Activated CD4-positive, alpha-beta T cell treated with anti-CD3 and anti-CD28 coated beads, Interleukin-2, amount 50 U/mL, for 4 hours (primary cell): ENCODE data around the gene ROCK1.
"Not testable (repeated sequence)": the region's sequence is repeated elsewhere in the genome, so short reads cannot be mapped to it uniquely, and the experiment has no call there.

ENCODE experiments used
- DNase-seq, 2 experiments: peaks; one replicate each; pipeline ENCODE4 v3.0.0-alpha.2; 2020

Gene ROCK1

DNA sequence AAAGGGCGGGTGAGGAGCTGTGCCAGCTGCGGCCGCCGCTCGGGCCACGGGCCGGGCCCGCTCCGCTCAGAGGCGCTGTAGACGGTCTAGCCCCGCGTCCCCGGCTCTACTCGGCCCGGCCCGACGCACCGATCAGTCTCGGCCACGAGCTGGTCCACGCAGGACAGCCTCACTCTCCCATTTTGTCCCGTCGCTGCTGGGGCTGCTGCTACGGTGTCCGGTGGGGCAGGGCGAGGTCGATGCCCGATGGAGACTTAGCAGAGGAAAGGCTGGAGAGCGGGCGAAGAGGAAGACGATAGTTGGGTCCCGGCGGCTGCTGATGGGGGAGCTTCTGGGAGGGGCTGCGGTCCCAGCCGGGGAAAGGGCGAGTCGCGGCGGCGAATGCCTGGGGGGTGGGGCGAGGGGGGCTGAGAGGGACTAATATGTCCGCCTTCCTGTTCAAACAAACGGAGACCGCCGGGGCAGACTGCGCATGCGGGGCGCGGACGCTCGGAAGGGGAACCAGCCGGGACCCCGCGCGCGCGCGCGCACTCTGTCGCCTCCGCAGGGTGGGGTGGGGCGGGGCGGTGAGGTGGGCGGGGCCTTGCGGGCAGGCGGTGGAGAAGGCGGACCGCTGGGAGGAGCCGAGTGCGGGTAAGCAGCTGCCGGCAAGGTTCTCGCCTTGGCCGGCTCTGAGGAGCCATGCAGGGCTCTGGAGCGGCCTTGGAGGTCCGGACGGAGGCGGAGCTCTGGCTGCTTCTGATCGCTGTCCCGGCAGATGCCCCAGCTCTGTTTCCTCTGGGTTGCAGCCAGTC lies at the start of gene ROCK1:
TSS of gene ROCK1 (minus strand) at position 468 of the 794 bp plus-strand sequence. CDS start 903 bp downstream, outside the sequence.
- peak; percentile 99 for DNase-seq

DNA sequence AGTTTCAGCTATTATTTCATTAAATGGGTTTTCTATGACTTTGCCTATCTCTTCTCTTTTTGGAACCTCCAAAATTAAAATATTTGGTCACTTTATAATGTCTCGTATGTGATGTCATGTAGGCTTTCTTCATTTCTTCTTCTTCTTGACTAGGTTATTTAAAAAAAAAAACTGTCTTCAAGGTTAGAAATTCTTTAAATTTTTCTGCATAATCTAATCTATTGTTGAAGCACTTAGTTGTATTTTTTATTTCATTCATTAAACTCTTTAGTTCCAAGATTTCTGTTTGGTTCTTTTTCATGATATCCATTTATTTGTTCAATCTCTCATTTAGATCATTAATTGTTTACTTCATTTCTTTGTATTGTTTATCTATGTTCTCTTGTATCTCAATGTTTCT lies 43.8 kb upstream of the ROCK1 start:
- no peak for DNase-seq

DNA sequence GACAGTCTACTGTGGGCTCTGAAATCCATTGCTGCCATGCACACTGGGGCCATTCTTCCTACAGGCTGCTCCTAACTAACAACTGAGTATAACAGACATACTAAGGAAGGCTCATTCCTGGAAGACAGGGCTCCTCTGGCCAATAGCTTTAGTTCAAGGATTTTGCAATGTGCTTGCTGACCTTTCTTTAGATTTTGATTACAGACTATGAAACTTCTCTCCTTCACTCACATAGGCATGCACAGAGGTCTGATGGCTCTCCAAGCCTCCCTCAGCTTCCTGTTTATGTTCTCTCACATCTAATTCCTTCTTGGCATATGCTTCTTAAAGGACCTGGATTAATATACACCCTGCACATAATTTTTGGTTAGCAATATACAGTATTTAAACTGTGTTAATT lies 34.4 kb upstream of the ROCK1 start:
- DNase-seq = no peak

DNA sequence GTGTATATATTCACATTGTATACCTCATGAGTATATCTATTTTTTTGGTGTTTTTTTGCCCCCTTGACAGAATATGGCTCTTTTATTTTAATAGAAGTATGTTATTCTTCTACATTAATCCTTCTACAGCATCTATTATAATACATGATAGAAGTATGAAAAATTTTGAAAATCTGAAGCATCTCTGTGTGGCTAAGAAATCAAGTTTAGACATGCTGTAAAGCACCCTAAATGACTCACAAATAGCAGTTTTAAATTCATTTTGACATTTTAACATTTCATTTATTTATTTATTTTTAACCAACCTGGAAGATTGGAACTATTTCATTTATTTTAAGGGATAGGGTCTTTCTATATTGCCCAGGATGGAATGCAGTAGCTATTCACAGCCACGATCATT lies 33.8 kb upstream of the ROCK1 start:
- no peak for DNase-seq

DNA sequence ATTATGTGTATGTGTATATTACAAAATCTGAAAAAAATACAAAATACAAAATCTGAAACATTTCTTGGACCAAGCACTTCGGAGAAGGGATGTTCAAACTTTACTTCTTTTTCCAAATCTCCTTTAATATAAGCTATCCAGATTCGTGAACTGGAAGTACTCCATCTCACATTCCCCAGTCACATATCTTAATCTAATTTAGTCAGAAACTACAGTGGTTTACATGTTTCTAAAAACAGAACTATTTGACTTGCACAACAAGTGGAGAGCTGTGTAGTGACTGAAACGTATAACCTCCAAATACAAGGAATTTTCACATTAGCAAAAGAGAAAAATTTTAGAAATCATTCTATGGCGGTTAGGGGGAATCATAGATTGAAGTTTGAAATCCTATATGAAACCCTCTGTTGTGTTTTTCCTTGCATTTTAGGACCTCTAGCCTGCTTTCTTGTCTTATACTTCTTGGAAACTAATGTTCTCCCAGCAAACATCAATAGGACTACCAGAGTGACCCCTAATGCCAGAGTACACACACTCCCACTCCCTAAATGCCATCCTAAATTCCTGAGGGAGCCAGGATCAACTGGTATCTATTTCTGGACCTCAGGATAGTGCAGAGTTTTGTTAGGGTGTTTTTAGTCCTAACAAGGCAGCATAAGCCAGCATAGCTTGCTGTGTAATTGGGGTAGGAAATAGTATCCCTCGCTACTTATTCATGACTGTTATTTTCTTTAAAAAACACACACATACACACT lies 30.2 kb upstream of the ROCK1 start:
- no peak for DNase-seq

DNA sequence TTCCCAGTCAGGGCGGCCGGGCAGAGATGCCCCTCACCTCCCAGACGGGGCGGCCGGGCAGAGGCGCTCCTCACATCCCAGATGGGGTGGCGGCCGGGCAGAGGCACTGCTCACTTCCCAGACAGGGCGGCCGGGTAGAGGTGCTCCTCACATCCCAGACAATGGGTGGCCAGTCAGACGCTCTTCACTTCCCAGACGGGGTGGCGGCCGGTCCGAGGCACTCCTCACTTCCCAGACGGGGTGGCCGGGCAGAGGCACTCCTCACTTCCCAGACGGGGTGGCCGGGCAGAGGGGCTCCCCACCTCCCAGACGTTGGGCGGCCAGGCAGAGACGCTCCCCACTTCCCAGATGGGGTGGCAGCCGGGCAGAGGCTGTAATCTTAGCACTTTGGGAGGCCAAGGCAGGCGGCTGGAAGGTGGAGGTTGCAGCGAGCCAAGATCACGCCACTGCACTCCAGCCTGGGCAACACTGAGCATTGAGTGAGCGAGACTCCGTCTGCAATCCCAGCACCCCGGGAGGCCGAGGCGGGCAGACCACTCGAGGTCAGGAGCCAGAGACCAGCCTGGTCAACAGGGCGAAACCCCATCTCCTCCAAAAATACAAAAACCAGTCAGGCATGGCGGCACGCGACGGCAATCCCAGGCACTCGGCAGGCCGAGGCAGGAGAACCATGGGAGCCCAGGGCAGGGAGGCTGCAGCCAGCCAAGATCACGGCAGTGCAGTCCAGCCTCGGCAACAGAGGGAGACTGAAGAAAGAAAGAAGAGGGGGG lies 26.3 kb upstream of the ROCK1 start:
- DNase-seq = not testable (repeated sequence)

DNA sequence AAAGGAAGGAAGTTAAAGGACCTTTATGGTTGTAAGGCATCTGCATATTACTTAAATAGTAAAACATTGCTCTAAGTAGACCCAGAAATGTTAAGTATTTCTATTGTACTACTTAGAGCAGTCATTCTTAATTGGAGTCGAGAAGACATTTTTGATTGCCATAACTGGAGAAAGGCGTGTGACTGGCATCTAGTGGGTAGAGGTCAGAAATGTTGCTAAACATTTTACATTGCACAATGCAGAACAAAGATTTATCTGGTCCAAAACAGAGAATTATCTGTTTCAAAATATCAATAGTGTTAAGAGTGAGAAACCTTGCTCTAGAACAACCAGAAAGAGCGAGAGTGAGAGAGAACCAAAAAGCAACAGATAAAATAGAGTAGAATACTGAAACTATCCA lies 23.3 kb upstream of the ROCK1 start:
- DNase-seq = peak in 1 of 2 experiments; percentile 23

DNA sequence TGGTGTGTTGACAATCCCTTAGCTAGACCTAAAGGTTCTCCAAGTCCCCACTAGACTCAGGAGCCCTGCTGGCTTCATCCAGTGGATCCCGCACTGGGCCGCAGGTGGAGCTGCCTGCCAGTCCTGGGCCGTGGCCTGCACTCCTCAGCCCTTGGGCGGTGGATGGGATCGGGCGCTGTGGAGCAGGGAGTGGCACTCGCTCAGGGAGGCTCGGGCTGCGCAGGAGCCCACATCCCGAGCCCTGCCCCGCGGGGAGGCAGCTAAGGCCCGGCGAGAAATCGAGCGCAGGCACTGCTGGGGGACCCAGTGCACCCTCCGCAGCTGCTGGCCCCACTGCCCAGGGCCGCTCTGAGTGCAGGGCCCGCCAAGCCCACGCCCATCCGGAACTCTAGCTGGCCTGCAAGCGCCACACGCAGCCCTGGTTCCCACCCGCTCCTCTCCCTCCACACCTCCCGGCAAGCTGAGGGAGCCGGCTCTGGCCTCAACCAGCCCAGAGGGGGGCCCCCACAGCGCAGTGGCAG lies 20.8 kb upstream of the ROCK1 start:
- no peak for DNase-seq

DNA sequence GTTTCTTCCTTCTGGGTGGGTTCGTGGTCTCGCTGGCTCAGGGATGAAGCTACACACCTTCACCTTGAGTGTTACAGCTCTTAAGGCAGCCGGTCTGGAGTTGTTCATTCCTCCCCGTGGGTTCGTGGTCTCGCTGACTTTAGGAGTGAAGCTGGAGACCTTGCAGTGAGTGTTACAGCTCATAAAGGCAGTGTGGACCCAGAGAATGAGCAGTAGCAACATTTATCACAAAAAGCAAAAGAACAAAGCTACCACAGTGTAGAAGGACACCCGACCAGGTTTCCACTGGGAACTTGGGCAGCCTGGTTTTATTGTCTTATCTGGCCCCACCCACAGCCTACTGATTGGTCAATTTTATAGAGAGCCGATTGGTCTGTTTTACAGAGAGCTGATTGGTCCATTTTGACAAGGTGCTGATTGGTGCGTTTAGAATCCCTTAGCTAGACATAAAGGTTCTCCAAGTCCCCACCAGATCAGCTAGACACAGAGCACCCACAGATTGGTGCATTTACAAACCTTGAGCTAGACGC lies 20.1 kb upstream of the ROCK1 start:
- no peak for DNase-seq

DNA sequence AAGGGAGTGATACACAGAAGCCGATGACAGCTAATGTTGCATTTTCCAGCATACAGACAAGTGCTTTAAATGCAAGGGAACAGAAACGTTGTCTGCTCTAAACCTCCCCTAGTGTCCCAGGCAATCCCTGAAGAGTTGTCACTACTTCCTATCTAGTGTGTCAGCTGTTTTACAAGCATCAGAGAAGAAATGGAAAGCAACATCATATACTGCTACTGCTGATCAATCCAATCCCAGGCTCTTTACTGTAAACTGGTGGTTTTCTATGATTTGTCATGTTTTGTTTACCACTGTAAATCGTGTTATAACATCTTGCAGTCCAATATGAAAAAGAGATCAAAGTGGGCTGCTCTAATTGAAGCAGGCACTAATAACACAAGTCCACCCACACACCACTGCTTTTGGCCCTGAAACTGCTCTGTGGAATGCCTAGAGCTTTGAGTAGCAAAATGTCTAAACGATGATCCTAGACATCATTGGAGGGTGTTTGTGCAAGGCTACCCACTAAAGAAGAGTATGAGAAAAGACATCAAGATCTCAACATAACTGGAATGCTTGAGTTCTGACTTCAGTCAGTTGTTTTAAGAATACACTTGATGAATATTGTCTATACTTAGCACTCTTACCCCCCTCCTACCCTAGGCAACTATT lies 18.1 kb upstream of the ROCK1 start:
- DNase-seq = no peak

DNA sequence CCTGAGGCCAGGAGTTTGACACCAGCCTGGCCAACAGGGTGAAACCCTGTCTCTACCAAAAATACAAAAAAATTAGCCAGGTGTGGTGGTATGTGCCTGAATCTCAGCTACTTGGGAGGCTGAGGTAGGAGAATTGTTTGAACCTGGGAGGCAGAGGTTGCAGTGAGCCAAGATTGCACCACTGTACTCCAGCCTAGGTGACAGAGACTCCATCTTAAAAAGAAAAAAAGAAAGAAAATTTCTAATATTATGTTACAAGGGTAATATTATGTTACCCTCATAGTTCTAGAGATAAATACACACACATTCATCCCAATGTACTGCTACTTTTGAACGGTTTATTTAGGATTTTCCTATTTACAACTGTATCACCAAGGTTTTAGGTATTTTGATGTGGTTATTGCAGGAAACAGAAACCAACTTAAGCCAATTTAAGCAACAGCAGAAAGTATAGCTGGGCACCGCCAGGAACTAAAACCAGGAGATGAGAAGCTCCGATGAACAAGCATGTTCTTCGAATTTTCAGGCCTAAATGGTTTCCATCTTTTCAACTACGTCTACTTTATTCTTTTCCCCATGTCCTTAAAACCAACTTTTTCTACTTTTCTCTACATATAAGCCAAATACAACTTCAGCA lies 11.8 kb upstream of the ROCK1 start:
- no peak for DNase-seq

DNA sequence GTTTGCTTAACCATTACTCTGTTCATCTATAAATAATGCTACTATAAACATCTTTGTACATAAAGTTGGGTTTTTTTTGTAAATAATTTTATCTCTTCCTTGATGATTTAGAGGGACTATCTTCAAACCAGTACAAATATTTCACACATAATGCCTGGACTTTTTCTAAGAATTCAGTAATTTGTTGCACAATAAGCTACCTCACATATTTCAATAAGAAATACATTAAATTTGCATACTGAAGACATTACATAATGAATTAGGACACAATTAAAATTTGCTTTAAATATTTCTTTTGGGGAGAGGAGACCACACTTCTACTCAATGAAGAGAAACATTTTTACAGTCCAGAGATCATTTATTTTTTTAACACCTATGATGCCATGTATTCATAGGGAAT lies 7.2 kb upstream of the ROCK1 start:
- no peak for DNase-seq

DNA sequence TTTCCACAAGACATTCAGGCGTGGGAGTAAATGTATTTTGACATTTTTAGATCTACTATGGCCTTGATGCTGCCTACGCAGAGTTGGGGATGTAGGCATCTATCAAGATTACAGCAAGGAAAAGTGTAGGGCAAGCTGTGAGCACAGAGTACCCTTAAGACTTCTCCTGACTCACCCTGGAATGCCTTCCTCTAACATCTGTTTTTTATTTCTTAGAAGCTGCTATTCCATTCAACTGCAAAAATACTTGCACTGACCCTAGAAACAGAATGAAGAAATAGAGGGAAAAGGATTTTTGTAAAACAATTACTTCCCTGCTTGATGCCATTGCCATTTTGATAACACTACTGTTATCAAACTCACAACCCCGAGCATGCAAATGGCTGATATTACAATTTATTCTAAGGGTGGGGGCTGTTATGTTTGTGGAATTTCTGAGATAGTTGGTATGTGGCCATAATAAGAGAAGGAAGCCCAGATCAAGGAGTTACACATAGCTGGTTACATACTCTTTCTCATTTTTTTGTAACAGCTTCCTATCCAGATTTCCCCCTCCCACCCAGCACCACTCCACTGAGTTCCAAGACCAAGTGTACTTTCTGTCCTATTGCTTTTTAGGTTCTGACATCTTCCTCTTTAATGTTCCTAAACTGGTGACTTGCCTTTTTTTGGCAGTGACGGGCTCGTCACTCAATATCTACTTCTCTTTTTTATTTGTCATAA lies 6.0 kb upstream of the ROCK1 start:
- DNase-seq = no peak

DNA sequence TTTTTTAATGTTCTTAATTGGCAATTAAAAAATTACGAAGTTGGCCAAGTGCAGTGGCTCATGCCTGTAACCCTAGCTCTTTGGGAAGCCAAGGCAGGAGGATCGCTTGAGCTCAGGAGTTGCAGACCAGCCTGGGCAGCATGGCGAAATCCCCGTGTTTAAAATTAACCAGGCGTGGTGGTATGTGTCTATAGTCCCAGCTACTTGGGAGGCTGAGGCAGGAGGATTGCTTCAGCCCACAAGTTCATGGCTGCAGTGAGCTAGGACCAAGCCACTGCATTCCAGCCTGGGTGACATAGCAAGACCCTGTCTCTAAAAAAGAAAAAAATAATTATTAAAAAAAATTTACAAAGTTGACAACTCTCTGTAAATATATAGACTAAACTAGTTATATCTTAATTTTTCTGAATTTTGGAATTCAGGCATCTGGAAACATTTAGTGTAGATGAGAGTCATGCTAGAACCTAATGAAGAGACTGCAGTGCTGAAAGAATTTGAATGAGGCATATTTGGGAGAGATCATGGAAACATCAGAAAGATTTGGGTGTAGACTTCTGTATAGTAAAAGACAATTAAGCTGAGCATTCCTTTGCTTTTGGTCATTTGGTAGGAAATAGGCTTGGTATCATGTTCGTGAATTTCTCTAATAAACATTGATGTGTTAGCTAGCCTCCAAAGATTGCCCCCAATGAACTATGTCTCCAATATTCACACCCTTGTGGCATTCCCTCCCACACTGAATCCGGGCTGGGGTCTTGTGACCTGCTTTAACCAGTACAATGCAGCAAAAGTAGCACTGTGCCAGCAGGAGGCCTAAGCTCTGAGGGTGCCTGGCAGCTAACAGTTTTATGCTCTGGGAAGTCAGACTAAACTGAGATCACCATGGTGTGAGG lies 4.2 kb upstream of the ROCK1 start:
- no peak for DNase-seq

DNA sequence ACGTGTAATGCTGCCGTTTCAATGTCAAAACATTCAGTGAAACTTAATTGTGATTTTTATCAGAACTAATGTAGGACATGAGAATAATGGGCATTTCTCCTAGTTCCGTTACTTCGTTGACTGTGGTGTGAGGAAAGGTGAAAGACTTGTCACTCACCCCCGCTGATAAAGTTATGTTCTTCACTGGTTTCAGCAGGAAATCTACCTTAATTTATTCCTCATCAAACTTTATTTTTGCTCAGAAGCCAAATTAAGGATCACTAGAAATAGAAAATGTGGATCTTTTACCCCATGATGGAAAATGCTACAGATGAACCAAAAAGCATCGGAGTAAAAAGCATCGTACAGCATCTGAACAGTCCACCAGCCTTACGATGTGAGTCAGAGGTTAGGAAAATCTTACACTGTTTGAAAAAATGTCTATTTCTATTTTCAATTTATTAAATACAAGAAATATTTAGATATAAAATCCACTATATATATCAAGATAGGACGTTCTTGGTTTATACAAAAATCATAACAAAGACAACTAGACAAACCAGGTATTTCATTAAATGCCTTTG lies 1.0 kb upstream of the ROCK1 start:
- DNase-seq = no peak

DNA sequence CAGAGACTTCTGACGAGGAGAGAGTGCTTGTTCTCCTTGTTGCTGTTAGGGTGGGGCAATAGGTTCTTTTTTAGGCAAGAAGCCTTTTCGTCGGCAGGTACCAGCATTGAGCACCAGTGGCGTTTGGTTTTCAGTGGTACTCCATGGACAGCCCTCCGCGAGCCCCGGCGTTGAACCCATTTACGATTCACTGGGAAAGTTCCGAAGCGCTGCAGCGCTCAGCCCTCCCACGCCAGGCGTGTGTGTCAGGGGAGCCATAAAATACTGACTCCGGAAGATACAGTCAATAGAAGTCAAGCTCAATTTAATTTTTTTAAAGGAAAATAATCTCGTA lies 494 bp upstream of the ROCK1 start:
- DNase-seq = peak; percentile 33 to 47

DNA sequence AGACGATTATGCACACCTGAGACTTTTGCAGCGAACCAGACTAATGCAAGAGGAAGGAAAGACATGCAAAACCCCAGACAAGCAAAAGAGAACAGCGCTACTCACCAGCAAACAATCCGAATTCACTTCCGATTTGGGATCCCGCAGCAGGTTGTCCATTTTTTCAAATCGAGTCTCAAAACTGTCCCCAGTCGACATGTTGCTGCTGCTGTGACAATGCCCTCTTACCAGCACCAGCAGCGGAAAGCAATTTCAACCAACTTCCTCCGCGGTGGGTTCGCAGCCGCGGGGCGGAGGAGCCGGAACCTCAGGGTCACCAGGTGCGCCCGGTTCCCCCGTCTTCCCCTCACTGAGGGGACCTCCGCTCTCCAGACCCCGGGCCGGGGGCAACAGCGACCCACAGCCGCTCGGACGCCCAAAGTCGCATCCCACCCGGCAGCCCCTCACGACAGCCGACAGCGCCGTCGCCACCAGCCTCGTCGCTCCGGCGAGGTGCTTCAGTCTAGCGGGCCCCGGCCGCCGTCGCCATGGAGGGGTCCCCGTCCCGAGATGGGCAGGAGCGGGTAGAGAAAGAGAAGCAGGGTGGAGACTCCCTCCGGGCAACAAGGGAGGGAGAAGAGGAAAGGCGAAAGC lies 784 bp downstream of the ROCK1 start:
- DNase-seq = peak; percentile 47 to 48

DNA sequence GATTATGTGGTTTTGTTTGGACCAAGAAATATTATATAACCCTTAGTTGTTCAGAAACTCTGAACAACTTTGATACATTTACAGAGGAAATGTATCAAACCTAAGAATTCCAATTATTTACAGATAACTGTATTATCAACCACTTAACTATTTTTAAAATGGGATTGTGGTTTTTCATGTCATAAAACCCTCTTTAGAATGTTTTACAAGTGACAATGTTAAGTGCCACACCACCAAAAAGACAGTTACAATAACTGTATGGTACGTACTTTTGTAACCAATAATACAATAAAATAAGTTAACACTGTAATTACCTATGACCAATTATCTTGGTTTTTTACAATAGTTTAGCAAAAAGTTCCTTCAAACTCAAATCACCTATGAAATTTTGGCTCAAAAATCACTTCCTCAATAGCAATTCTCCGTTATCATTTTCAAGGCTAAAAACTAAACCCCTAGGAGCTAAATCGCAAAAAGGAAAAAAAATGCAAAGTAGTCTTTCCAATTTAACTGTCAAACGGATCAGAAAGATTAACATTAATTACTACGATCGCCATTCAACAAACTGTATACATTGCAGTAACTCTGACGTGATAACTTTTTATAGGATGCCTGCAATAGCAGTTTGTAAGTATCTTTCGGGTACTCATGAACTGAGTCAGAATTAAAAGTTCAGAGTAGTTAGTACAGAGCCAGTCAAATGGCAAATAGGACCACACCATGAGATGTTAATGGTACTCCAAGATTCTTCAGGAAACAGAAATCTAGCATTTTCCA lies 1.5 kb downstream of the ROCK1 start:
- DNase-seq = no peak

DNA sequence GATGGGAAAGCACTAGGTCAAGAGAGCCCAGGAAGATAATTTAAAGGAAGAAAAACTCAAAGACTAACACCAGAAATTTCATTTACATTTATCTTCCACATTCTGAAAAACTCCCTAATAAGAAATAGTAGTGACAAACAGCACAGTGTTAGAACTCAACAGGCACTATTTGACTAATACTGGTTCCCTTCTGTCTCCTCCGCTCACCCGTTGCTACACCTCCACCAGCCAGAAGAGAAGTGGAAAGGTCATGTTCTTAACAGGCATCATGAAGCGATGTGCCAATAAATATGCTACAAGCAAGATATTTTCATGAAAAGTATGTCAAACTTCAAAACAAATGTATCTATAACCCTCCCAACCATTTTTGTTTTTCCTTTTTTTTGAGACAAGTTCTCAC lies 5.7 kb downstream of the ROCK1 start:
- DNase-seq = no peak
